GM18867 (cell line): Measurements from ENCODE around the gene UBE3A.

Source experiments
- ATAC-seq: cut with Tn5 transposase; IDR thresholded peaks from one replicate; pipeline ENCODE4 v1.9.1; 2021; ENCODE audit warnings: mild to moderate bottlenecking, moderate library complexity; ENCODE audit not compliant: unreplicated experiment

Gene UBE3A

DNA sequence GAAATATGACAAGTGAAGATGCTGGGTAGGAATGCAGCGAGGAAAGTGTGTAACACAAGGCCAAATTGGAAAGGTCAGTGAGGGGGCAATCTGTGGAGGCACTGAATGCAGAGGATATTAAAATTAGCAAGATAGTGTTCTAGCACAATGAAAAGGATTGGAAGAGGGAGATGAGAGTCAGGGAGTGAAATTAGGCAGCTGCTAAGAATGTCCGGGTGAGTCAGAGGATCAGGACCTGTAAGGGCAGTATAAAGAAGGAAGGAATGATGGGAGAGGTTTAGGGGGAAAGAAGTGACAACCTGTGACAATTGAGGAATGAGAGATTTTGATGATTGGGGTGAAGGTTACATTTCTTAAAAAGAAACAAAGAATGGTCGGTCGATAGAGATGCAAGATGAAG is 103.5 kb downstream of the UBE3A start:
- no peak for ATAC-seq

DNA sequence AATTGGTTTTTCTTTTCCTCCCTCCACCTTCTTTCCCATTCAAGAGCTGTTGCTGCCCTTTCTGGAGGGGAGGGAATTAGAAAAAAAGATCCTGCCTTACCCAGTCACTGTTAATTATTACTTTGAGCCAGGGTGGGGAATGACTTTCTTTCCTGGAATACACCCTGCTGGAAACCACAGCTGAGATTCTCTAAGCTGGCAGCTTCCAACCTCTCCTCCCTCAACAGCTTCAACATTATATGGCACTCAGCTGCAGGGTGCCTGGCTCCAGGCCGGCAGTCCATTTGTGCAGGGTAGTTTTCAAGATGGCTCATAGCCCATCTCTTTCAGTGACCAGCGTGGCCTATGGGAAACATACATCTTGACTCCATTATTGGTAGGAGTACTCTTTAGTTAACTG is 105.8 kb downstream of the UBE3A start:
- ATAC-seq: no peak

DNA sequence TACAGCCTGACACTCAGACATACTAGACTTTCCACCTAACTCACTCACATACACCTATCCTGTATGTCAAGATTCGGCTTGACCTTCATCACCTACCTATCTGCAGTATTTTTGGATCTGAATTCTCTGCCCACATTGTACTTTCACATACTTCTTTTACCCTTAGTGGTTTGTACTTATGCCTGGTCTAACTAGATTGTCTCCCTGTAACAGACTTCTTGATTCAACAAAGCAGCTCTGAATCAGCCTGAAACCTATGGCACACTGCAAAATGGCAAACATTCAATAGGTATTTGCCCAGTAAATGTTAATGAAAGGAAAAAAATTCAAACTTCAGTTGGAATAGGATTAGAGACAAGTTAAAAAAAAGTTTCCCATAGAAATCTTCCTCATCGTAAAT is 106.5 kb downstream of the UBE3A start:
- no peak for ATAC-seq

DNA sequence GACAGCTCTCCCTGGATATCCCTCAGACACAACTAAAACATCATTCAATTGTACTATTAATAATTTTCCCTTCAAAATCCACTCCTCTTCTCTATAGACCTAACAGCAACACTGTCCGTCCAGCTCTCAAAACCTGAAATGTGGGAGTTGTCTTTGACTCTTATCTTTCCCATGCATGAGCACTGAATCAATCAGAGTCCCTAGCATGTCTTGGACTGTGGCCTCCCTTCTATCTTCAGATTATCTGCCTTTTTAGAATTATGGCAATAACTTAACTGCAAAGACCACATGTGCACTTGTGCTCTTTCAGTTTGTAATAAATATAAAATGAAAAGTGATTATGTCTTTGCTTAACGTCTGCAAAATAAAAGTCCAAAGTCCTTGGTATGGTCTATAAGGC is 107.0 kb downstream of the UBE3A start:
- ATAC-seq: no peak

DNA sequence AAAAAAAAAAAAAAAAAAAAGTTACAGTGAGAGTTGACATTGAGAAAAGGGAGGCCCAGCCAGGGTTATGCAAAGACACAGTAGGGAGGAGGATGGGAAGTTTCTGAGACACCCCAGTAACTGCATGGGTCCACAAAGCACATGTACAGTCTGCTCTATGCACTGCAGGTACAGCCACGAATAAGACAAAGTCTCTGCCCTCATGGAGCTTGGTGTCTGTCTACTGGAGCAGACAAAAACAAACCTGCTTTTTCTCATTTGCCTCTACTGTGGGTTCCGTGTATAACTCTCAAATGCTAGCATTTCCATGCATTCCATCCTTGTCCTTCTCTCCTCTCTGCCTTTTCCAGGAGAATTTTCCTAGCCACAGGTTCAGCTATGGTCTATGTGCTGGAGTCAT is 107.4 kb downstream of the UBE3A start:
- ATAC-seq: no peak

DNA sequence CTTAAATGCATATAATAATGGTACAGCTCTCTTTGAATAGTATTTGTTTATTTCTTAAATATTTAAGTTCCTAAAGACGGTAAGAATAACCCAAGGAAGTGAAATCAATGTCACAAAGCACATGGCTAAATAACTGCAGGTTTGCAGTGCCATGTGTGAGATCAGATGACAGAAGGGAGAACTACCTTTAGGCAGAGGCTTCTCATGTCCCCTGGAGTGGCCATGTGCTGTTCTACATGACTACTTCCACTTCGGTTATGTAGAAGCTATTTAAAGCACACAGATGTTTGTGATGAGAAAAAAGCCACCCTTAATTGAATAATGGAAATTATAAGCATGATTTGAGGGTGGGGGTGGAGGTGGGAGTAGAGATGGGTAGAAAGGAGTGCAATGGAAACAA is 109.1 kb downstream of the UBE3A start:
- ATAC-seq: no peak

DNA sequence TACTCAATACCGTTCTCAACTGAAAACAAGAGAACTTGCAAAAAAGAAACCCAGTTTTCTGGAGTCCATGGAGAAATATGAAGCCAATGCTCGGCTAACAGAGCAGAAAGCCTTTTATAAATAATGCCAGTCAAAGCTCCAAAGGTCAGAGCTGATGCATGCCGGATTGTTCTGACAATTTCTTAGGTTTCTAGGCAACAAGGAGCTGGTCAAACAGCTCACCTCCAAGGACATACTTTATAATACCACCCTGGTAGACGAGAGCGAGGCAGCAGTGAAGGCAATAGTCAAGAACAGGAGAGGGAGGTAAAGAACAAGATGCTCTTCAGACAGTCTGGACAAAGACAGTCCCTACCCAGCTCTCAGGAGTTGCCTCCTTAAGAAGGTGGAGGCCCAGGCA is 111.1 kb downstream of the UBE3A start:
- ATAC-seq: no peak

DNA sequence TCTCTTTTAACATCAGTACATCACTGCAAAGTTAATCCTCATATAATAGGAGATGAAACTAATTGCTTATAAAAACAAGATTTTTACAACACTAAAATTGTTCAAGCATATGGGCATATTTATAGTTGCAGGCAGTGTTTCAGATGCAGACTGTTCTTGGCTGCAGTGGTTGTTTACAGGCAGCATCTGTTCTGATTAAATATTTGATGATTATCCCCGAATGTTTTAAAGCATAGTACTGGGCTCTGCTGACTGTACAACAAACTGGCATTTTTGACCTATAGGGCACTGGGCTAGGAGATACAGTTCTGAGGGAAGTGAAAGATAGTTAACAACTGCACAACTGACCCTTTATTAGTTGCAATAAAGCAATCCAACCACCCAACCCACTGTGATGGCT is 113.6 kb downstream of the UBE3A start:
- ATAC-seq: no peak

DNA sequence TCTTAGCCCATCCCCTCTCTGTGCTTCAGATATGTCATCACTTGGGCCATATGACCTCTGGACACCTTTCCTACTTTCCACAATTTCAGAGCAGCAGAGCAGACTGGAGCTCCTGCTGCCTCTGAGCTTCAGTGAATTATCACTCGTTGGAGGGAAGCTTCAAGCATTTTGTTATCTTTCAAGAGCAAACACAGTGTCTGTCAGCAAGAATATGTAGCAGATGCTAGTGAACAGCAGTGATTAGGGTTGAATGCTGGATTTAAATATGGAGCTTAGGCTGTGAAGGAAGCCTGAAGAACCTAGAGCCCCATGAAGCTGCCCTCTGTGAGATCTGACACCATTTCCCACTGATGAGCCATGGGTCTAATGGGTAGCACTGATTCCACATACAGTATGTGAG is 115.4 kb downstream of the UBE3A start:
- ATAC-seq: no peak

DNA sequence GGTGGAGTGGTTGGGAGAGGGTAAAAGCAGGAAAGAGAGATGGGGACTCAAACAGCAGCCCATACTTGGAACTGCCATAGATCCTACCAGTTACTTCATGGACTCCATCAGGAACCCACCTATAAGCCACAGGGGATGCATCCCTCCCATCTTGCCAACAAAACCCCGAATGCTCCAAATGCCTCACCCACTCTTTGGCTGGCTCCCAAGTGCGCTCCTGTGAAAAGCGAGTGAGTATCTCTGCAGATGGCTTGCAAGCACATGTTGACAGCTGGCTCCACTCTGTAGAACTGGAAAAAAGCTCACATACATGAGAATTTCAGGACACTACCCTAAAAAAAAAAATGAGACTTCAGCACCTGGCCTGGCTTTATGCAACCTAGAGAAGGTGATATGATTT is 151.0 kb downstream of the UBE3A start:
- no peak for ATAC-seq
